Skin epidermis (tissue), 12 donors: Measurements from ENCODE around the gene ARHGAP8.

Experiments
- H3K27ac ChIP-seq, 21 experiments: fragments of 200-600 bp; sonication (generic) in 11 of 21; one replicate each; pipeline ENCODE4 v1.5.0; 2020; ENCODE audit warnings: mild to moderate bottlenecking in 3 of 21, inconsistent platforms in 2 of 21, moderate library complexity in 2 of 21
- H3K4me3 ChIP-seq, 7 experiments: fragments of 200-600 bp; sonication (generic) in 2 of 7; one replicate each; pipeline ENCODE4 v1.5.0; 2020; ENCODE audit warnings: inconsistent platforms in 2 of 7, mild to moderate bottlenecking in 2 of 7, moderate library complexity in 1 of 7

Gene ARHGAP8

DNA sequence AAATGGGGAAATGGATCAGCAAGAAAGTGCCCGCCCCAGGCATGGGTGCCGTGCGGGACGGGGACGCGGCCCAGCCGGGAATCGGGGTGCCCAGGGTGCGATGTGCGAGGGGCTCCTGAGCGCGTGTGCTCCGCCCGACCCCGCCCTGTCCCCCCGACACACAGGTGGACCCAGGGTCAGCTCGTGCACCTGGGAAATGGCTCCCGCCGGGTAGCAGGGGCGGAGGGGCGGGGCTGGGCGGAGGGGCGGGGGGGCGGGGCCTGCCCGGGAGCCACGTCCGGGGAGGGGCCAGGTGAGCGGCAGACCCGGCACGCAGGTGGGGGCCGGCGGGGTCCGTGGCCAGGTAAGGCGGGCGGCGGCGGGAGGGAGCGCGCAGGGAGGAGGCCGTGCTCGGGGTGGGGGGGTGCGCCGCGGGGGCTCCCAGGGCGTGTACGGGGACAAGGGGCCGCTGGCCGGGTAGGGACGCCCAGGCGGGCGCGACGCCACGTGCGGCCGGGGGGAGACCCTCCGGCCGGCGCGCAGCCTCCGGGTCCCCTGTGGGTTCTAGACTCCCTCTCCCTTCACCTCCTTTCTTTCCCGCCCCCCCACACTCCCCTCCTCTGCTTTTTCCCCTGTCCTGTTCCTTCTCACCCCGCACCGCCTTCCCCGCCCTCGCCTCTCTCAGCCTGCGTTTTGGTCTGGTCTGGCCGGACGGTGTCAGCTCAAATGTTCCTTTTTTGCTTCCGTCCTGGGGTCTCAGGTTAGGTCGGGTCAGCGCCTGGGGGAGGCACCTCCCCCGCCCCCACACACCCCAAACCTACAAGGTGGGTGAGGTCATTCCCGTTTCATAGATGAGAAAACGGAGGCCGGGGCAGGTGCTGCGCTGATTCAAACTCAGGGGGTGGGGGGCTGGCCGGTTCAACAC is at the start of gene ARHGAP8:
Gene ARHGAP8 (plus strand): TSS at position 291 of the 904 bp plus-strand sequence. CDS start 33,953 bp downstream, outside the sequence.
- Histone ChIP-seq H3K4me3 (peak within 1 kb of the TSS; percentile 16 to 46 (median 30)), H3K27ac (peak within 1 kb of the TSS in 2 of 21 experiments; percentile 3 to 28)

DNA sequence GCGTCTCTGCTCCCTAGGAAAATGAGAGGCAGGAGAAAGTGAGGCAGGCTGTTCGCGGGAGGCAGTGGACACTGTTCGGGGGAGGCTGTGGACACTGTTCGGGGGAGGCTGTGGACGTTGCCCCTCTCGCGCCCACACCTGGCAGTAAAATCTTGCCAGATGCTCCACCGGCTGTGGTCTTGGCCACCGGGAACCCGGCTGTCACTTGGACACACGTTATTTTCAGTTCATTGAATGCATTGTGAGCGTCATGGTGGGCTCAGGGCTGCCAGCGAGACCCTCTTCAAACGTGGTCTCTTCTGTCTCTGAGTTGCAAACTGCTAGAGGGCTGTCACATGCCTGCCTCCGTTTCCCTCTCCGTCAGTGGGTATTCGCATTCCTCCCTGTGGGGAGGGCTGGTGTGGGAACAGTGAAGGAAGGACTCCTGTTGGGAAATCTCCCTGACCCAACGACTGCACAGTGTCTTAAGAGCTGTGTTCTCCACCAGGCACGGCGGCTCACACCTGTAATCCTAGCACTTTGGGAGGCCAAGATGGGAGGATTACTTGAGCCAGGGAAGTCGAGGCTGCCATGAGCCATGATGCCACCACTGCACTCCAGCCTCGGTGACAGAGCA is 49.0 kb upstream of the ARHGAP8 start:
- Histone ChIP-seq H3K27ac (peak overlapping the region in 4 of 21 experiments; percentile 23 to 78 (median 72)), H3K4me3 (peak overlapping the region; percentile 38 to 85 (median 64))

DNA sequence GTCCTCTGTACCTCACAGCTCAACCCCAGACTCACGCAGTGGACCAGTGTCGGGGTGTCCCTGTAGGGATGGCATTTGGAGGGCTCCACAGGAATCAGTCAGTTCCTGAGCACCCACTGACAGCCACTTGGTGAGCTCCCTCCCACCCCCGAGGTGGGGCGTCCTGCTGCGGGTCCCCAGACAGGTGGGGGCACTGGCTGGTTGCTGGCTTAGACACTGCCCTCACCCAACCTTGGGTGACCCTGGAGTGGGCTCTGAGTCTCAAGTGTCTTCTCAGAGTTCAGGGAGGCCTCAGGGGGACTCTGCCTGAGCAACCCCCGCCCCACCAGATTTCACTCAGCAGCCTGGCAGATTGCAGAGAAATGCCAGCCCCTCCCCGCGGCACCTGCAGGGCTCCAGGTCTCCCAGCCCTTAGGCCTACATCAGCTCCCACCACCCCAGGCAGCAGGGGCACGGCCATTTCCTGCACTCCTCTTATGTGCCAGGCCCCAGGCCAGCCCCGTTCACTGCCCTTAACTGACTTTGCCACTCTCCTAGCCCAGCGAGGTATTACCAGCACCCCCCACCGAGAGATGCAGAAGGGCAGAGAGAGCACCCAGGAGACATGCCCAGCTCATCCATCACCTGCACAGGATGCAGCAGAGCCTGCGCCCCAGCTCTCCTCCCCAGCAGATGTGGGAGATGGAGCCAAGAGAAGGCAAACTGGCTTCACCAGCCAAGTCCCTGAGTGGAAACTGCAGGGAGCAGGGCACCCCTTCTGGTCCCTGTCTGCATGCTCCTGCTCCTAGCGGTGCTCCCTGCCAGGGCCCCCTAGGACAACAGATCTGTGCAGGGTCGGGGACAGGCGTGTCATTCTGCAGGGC is 48.0 kb upstream of the ARHGAP8 start:
- H3K27ac ChIP-seq = no peak overlapping the region
- no peak overlapping the region for H3K4me3 ChIP-seq

DNA sequence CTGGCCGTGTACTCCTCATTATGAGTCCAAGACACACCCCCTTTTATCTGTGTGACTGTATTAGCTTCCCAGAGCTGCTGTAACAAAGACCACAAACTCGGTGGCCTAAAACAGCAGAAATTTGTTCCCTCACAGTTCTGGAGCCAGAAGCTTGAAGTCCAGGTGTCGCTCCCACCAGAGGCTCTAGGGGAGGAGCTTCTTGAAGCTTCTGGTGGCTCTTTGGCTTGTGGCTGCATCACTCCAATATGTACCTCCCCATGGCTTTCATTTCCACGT is 47.4 kb upstream of the ARHGAP8 start:
- H3K4me3 ChIP-seq = no peak overlapping the region
- H3K27ac ChIP-seq = no peak overlapping the region

DNA sequence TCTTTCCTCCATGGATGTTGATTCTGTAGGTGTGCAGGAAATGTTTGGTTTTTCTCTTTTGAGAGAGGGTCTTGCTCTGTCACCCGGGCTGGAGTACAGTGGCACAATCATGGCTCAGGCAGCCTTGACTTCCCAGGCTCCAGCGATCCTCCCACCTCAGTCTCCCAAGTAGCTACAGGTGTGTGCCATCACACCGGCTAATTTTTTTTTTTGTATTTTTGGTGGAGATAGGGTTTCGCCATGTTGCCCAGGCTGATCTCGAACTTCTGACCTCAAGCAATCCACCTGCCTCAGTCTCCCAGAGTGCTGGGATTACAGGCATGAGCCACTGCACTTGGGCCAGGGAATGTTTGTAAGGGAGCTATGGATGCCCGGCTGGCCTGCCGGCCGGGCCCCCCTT is 45.9 kb upstream of the ARHGAP8 start:
- H3K27ac ChIP-seq = no peak overlapping the region
- H3K4me3 ChIP-seq = no peak overlapping the region

DNA sequence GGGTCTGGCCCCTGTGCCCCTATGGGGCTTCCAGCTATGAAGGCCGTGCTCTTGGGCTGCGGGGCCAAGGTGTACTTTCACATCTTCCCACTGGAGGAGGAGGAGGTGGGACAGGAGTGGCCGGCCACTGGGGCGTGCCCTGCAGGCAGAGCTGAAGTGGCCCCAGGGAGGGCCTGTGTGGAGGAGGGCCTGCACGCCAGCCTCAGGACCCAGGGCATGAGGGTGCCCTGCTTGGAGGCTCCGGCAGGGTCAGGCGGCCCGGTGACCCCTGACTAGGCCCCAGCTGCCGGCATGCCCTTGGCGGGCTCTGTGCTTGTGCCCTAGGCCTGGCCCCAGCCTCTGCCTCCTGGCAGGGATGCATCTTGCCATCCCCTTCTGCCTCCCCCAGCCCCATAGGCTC is 45.2 kb upstream of the ARHGAP8 start:
- Histone ChIP-seq H3K4me3 (no peak overlapping the region), H3K27ac (no peak overlapping the region)

DNA sequence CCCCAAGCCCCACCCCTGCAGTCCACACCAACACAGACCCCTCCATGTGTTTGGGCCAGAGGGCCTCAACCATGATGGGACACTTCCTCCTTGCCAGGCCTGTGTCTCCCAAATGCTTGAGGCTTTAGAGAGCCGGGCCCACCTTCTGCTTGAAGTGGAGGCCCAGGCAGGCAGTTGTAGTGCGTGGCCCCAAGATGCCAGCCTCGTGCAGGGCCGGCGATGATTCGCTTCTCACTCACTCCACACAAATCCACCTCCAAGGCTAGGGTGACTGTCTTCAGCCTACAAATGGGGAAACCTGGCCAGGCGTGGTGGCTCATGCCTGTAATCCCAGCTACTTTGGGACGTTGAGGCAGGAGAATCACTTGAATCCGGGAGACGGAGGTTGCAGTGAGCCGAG is 44.6 kb upstream of the ARHGAP8 start:
- no peak overlapping the region for H3K27ac ChIP-seq
- H3K4me3 ChIP-seq = no peak overlapping the region

DNA sequence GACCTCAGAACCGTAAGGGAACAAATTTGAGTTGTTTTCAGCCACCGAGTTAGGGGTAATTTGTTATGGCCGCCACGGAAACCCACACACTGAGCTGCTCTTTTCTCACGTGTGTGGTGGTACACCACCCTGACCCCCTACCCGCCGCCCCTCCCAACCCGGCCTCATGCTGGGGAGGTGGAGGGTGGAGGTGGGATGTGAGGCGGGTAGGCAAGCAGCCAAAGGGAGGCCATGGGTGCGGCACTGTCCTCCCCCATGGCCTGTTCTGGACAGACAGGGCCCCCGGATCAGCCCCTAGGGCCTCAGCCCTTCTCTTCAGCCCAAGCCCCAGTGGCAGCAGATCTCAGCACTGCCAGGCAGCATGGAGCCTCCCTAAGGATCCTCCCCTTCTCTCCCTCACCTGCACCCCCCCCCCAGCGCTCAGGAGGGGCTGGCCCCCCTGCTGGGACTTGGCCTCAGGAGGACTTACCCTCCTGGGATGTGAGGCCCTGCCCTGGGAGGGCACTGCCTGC is 42.4 kb upstream of the ARHGAP8 start:
- Histone ChIP-seq H3K27ac (peak overlapping the region in 5 of 21 experiments; percentile 16 to 60 (median 49)), H3K4me3 (no peak overlapping the region)

DNA sequence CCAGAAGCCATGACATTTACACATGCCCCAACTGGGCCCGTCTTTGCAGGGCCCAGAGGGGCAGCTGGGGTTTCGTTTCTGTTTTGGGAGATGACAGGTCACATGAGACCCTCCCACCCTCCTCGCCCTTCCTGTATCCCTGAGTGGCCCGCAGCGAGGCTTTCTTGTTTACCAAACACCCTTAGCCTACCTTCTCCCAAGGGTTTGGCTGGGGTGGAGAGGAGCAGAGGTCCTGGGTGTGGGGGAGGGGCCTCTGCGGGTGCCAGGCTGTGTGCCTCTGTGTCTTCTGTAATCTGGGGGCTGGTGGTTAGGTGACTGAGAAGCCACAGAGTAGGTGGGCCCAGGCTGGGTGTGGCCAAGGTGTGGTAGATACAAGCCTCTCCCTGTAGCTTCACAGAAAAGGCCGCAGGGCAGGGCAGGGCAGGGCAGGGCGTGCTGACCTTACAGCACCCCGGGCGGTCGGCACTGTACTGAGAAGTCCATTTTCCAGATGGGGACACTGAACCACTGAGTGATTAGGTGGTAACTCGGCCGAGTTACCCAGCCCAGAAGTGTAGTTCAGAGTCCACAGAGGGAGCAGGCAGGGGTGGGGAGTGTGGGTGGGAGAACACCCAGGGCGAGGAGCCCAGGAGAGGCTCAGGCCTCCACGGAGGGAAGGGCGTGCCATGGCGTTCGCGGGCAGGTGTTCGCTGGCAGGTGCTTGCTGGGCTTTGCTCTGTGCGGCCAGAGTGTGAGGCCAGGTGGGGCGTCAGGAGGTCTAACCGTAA is 41.7 kb upstream of the ARHGAP8 start:
- H3K4me3 ChIP-seq = no peak overlapping the region
- H3K27ac ChIP-seq = peak overlapping the region in 6 of 21 experiments; percentile 2 to 60 (median 40)

DNA sequence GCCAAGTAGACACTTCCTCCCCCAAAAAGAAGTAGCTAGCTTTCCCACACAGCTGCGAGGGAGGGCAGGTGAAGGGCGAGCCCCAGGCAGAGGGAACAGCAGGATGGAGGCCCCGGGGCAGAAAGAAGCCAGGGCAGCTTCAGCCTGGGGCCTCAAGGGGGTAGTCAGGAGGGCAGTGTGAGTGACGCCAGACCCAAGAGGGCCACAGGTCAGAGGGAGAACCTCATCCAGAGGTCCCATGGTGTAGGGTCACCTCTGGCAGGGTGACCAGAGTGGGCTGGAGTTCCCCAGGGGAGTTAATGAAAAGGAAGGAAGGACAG is 41.2 kb upstream of the ARHGAP8 start:
- H3K27ac ChIP-seq = peak overlapping the region in 1 of 21 experiments; percentile 49

DNA sequence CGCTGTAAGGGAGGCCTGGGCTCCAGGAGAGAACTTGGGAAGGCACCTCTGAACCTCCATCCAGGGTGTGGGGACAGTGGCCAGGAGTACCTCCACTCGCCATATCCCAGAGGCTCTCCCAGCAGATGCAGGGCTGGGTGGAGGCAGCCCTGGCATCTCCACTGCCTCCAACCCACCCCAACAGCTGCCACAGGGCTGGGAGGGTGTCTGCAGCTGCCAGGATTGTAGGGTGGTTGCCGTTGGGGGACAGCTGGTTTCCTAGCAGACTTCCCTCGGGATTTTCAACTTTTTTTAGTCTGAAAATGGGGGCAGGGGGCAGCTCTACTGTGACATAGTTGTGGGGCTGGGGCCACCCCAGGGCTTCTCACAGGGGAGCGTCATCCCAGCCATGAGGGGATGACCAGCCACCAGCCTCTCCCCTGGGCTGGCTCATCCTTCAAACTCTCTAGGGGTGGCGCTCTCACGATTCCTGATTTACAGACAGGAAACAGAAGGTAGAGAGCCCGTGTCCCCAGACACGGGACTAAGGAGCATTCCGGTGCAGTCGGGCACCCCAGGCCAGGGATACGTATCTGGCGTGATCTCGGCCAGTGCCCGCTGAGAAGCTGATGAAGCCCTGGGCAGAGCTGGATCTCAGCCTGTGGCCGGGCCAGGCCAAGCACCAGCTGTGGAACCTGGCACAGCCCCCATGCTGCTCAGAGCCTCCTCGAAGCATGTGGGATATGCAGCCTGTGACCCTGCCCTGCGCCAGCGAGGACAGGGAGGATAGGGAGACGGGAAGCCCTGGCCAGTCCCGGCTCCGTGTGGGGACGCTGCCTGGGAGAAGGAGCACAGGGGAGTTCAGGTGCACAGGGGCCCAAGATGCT is 40.5 kb upstream of the ARHGAP8 start:
- no peak overlapping the region for H3K4me3 ChIP-seq
- H3K27ac ChIP-seq = peak overlapping the region in 3 of 21 experiments; percentile 16 to 49 (median 26)

More for the DNA sequence above, 41.2 kb upstream of the ARHGAP8 start:
- no peak overlapping the region for H3K4me3 ChIP-seq

DNA sequence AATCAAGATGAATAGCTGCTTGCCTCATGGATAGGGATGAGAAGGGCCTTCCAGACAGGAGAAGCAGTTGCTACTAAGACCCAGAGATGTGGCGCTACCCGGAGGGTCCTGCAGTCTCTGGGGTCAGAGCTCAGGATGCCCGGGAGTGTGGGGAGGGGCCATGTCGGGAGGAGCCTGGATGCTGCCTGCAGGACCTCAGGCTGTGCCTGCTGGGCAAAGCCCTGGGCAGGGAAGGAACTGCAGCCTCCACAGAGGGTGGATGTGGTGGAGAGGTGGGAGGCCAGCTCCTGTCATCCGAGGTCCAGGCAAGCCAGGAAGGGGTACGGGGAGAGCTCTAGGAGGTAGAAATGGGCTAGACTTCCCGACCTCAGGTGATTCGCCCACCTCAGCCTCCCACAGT is 39.4 kb upstream of the ARHGAP8 start:
- H3K4me3 ChIP-seq = no peak overlapping the region

DNA sequence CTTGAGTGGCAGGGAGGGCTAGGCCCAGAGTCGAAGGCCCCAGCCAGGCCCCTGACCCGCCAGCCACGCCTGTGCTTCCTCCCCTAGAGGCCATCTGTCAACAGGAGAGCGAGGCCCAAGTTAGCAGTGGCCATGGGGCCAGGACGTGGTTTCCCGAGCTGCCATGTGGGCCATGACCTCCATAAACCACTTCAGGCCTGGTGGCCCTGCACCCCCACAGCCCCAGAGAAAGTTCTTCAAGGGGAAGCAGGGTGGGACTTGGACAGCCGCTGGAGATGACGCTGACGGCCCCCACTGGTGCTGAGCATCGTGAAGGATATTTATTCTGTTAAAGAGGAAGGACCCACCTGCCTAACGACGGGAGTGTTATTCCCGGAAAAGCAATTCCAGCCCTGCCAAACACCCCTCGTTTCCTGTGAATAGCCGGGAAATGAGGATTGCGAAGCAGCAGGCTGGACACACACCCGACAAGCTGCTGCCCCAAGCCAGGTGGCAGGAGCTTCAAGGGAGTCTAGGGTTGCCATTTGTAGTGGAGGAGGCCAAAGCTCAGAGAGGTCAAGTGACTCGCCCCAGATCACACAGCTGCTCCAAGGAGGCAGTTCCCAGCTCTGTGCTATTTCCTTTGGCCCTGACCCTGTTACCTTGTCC is 37.5 kb upstream of the ARHGAP8 start:
- no peak overlapping the region for H3K4me3 ChIP-seq
- peak overlapping the region in 3 of 21 experiments; percentile 25 to 51 (median 29) for H3K27ac ChIP-seq

More for the DNA sequence above, 39.4 kb upstream of the ARHGAP8 start:
- no peak overlapping the region for H3K27ac ChIP-seq

DNA sequence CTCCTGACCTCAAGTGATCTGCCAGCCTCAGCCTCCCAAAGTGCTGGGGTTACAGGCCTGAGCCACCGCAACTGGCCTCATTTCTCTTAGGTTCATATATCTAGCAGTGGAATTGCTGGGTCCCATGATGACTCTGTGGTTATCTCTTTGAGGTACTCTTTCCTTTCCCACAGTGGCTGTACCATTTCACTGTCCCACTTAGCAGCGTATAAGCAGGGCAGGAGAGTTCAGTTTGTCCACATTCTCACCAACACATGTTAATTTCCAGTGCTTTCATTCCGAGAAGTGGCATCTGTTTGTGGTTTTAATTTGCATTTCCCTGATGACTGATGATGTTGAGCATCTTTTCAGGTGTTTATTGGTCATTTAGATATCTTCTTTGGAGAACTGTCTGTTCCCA is 34.0 kb upstream of the ARHGAP8 start:
- Histone ChIP-seq H3K4me3 (no peak overlapping the region), H3K27ac (no peak overlapping the region)

DNA sequence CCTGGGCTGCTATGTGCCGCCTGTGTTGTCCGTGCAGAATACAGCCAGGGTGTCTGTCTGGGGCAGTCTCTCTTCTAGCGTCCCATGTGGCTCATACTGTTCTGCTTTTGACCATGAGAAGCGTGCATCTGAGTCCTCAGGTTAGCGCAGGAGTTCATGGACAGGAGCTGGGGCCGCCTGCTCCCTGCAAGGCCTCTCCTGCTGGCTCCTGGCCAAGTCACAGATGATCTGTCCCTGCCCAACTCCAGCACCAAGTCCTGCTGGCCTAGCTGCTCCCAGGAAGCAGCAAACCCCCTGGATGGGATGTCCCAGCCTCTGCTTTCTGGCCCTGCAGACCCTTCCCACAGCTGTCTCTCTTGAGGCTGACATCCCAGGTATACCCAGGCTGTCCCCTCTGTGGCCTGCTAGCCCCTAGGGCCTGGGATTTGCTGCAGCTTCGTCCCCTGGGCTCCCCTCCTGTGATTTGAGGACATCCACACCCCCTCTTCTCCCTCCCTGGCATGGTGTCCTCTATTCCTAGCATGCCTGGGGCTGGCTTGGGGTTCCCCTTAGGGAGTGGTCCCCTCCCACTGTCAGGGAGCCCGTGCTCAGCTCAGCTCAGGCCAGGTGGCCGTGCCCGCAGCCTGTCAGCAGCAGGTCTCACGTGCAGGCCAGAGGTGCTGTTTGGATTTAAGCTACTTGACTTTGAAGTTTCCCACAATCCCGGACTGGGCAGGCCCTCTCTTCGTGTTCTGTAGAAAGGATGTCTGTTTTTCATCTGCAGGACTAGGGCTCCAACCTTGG is 32.6 kb upstream of the ARHGAP8 start:
- no peak overlapping the region for H3K4me3 ChIP-seq
- no peak overlapping the region for H3K27ac ChIP-seq

DNA sequence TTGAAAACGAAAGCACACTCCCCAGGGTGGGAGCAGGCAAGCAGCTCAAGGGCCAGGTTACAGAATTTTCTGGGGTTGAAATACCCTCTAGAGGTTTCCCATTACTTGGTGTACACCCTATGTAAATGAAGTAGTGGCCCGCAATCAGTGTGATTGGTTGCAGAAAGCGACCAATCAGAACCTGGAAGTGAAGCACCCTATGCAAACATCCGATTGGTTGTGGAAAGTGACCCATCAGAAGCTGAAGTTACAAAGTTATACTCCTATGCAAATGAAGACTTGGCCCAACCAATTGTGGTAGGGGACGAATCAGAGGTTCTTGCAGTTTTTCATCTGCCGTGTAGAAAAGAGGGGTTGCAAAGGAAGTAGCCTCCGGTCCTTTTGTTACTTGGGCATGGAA is 31.2 kb upstream of the ARHGAP8 start:
- H3K4me3 ChIP-seq = no peak overlapping the region
- H3K27ac ChIP-seq = no peak overlapping the region

DNA sequence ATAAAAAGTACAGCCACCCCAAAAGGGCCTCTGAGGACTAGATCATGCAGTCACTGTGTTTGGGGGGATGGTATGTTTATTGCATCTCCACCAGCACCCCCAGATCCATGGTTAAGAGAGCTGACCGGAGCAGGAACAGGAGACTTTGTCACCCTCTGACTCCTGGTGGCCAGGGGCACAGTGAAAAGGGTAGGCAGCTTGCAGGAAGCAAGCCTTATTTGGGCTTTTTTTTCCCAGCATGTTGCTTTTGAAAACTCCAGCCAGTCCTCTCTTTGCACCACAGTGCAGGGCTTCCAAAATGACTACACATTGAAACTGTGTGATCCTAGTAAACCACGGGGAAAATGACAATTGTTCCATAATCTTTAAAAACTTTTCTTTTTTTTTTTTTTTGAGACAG is 29.8 kb upstream of the ARHGAP8 start:
- no peak overlapping the region for H3K4me3 ChIP-seq
- H3K27ac ChIP-seq = no peak overlapping the region
